HG03469 (cell line): ENCODE data around the gene C8A.

Experiments used
- ATAC-seq: cut with Tn5 transposase; IDR thresholded peaks from one replicate; pipeline ENCODE4 v1.9.1; 2021; ENCODE audit warnings: mild to moderate bottlenecking, moderate library complexity, moderate number of reproducible peaks; ENCODE audit not compliant: unreplicated experiment

Gene C8A

DNA sequence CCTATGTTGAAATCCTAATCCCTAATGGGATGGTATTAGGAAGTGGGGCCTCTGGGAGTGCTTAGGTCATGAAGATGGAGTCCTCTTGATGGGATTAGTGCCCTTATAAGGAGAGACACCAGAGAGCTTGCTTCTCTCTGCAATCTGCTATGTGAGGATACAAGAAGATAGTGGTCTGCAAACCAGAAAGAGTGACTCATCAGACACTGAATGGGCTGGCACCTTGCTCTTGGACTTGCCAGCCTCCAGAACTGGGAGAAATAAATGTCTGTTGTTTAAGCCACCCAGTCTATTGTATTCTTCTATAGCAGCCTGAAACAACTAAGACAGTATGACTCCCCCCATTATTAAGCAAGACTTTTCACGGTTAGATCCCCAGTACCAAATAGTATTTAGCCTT is 67.9 kb downstream of the C8A start:
- no peak for ATAC-seq

DNA sequence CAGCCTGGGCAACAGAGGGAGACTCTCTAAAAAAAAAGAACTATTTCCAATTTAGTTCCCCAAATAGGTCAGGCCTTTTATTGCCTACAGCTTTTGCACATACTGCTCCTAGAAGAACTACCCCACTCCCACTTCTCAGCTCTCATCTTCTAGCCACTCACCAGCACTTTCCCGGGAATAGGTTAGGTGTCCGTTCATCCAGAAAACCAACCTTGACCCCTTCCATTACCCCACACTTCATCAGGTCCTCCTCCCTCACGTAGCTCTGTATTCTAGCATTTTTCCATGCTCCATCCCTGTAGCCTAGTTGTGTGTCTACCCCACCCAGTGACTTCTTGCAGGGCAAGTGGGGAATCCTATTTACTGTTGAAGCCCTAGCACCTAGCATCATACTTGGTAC is 68.6 kb downstream of the C8A start:
- no peak for ATAC-seq

DNA sequence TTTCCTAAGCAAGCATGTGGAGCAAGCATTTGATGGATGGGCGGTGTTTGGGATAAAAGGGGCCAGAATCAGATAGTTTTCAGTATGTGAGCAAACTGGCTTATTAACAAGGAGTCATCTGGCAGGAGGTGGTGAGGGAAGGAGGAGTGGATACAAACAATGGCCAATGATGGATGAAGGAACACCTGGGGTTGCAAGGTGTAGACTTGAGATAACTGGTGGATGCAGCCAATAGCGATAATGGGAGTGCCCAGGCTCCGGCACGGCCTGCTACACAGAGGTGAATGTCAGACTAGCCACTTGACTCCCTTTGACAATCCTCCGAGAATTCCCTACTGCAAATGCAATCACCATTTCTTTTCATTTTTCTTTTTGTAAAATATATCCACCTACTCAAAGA is 69.5 kb downstream of the C8A start:
- no peak for ATAC-seq

DNA sequence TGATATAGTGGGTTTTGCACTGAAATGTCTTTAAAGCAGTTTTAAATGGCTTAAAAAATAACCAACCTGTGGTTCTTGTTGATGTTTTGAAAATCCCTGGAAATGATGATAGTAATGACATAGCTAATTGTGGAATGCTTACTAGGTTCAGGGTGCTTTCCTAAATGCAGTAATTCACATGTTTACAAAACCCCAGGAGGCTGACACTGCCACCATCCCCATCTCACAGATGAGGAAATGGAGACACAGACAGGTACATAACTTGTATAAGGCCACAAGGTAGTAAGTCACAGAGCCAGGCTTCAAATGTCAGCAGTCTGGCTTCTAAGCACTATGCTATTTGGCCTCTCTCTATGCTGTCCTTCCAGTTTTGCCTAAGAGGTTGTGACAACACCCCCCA is 70.6 kb downstream of the C8A start:
- no peak for ATAC-seq

DNA sequence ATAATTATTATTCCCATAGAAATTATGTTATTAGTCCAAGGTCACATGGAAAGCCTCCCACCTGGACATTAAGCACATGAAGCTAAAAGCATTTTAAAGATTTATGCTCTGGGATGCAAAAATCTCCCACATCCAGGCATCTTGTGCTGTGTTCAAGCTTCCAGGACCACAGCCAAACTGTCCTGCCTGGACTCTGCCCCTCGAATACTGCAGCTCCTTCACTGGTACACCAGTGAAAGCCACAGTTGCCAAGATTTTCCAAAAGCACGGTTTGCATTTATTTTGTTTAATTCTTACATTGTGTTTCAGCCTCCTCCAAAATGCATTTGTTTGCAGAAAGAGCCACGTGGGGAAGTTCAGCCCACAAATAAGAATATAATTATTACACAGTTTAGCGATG is 72.6 kb downstream of the C8A start:
- no peak for ATAC-seq

DNA sequence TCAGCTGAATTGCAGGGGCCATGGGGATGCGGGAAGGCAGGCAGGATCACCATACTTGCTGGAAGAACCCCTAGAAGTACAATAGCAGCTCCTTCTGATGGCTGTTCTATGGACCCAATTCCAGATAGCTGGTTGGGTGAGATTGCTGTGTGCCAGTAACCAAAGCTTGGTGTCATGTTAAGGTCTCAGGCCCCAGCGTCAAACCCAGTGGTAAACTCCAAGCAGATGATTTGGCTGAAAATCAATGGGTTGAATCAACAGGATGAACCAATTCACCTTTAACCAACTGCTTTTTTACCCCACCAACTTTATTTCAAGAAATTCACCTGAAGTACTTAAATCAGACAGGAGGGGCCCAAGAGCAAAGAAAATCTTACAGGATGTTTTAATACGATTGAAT is 73.4 kb downstream of the C8A start:
- ATAC-seq, result no peak

DNA sequence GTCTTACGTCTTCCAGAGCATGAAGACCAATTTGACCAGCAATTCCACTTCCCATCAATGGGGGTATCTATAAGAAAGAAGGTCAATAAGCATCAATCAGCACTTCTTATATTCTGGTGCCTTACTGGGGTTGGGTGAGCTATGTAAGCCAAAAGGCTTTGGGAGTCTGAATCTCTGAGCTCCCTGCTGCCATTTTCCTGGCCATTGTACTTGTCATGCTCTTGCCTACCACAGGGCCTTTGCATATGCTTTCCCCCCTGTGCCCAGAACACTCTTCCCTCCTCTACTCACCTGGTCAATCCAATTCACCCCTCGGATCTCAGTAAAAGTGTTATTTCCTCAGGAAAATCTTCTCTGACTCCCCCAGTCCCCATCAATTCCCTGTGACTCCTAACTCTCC is 74.9 kb downstream of the C8A start:
- ATAC-seq, result no peak

DNA sequence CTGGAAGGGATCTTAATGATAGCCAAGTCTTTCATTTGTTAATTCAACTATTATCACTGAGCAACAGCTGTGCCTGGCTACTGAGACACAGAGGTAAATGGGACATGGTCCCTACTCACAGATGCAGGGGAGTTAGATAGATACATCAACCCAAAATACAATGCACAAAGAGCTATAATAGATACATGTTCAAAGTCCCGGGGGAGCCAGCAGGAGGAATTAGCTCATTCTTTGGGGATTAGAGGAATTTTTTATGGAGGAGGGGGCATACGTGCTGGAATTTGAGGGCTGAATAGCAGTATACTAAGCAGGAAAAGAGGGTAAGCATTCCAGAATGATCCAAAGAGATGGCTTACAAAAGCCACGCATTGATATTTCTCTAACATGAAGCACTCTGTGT is 76.6 kb downstream of the C8A start:
- no peak for ATAC-seq

DNA sequence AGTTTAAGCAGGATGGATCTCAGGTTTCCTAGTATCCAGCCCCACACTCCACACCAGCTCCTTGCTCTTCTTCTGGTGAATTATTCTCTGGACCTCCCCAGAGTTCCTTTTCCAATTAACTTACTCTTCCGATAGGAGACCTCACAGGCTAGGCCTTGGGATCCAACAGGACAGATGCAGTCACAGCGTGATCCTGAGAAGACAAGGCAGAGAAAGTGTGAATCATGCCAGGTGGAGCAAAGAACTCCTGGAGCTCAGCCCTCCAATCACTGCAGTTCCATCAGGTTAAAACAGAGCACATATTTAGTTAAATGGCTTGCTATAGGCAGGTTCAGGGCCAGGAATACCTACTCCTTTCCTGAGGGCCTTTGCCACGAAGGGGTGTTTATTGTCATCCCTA is 77.1 kb downstream of the C8A start:
- ATAC-seq, result no peak

DNA sequence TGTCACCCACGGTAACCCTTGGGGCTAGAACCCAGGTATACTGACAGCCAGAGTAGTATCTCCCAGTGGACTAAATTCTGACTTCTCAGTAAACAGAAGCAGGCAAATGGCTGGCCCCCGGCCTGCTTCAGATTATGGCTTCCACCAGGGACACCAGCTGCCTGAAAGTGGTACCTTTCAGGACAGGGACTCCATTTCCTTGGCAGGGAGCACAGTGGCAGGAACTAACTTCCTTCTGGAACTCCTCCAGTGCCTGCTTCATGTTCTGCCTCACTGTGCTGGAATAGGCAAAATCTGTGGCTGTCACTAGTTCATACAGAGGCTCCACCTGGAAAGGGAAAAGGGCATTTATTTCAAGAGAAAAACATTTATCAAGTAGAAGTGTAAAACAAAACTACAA is 78.6 kb downstream of the C8A start:
- ATAC-seq, result no peak

DNA sequence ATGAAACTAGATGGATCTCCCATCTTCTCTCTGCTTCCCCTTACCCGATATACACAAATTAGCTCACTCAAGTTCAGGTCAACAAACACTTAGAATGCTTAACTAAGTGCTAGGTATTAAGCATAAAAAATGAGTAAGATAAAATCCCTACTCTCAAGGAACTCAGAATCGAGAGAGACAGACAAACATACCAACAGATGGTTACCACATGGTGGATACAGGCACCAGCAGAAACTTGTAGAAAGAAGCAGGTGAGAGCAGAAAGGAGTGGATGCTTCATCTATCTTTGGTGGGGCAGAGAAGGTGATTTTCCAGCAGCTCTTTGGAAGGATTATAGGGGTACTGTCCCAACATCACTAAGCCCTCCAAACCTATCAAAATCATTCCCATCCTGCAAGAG is 79.0 kb downstream of the C8A start:
- ATAC-seq, result no peak

DNA sequence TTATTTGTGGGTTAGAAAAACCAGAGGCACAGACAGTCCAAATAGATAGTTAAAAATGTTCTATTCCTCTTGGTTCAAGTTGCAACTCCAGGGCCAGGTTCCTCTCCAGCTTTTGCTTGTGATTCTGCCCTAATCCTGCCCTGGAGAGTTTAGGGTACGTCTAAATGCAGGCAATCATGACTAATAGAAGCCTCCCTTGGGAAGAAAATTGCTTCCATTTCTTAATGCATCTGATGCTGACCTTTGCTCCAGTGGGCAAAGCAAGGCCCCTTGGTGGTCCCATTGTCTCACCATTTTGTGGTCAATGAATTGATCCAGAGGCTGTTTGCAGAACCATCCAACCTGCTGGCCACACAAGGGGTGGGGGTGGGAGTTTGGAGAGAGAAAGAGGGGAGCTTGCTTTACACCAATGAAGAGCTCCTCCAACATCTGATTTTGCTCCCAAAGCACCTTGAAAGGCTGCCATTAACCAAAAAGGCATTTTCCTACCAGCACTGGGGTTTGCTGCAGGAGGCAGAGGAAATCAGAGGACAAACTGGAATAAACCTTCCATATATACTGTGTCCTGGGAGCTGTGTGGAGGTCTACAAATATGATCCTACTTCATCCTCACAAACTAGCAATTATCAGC is 79.9 kb downstream of the C8A start:
- ATAC-seq, result no peak

DNA sequence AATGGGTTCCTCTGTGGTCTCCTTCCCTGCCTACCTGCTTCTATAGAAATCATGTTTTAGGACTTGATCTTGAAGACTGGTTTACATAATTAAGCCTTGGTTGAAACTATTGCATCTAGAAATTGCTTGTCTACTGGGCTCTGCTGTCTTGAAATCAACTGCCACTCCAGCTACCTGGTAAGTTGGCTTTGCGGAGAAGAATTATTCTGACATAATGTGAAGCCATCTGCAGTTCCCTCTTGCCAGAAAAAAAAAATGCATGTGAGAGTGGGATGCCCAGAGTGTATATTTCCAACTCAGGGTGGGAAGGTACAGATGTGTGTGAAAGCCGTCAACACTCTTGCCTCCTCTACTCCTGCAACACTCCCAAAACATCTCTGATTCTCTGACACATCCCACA is 84.0 kb downstream of the C8A start:
- no peak for ATAC-seq

DNA sequence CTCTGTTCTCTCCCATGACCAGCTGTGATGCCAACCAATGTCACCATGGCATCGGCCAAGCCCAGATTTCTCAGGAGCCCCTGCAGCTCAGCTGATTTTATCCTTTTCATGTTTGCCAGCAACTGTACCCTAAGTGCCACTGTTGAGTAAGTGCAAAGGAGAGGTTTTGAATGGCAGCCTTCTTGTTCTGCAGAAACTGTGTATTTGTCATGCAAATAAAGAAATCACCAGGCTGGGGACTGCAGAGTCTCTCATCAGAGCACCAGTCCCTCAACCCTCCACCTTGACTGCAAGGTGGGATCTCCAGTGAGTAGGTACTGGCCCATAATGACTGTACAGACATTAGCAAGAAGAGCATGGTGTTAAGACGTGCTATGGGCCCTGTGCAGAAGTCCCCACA is 84.6 kb downstream of the C8A start:
- ATAC-seq, result no peak

DNA sequence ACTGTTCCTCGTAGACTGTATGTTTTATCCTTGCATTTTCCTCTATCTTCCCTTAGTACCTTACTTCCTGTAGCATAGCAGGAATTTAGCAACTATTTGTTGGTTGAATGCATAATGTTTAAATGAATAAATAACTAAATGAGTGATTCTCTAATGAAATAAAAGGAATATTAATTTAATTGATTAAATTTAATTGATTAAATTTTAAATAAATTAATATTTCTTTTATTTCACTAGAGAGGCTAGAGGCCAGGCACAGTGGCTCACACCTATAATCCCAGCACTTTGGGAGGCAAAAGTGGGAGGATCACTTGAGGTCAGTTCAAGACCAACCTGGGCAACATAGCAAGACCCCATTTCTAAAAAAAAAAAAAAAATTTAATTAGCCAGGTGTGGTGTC is 85.4 kb downstream of the C8A start:
- ATAC-seq, result no peak

DNA sequence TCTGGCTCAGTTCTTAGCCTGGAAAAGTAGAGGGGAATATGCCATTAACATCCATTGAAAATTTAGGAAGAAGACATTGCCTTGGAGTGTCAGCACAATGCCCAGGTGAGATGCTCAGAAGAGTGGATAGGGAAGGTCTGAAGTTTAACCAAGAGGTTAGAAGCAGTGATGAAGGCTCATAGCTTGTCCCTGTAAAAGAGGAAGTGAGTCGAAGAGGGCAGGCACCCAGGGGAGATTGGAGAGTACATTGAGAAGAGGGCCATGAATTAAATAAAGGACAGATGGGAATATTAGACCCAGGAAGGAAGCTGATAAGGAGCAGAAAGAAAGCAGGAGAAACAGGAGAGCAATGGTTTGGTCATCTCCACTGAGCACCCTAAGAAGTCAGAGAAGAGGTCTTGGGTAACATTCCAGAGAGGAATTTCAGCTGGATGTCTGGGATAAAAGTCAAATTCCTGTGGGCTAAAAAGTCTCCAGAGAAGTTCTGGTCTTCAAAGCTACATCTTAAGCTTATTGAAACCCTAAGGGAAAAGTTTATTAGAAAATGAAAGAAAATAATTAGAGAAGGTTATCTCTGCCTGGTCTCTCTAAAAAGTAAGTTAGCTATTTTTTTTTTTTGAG is 93.9 kb downstream of the C8A start:
- ATAC-seq, result no peak

DNA sequence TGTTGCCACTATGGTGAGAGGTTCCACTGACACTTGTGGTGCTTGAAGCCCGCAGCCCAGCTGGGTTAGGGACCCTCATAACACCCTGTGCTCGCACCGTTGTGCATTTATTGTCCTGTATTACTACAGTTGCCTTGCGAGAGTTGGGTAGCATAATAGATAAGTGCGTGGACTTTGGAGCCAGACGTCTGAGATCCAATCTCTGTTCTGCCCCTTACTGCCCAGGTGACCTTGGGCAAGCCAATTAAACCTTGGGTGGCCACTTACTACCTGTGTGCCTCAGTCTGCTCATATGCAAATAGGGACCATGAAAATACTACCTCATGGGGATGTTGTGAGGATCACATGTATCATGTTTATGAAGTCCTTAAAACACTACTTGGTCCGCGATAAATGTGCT is 97.9 kb downstream of the C8A start:
- no peak for ATAC-seq

DNA sequence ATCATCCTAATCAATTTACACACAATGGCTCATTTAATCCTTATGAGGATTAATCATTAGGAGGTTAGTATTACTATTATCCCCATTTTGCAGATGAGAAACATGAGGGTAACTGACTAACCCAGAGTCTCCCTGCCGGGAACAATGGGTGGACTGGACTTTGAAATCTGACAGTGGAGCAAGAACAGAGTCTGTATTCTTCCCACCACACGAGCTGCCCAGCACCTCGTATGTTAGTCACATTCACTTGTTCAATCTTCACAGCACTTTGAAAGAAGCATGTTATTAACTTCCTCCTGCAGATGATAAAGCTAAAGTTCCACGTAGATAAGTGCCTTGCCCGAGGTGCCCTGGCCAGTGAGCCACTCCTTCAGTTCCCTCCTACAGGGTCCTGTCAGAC is 98.8 kb downstream of the C8A start:
- no peak for ATAC-seq

DNA sequence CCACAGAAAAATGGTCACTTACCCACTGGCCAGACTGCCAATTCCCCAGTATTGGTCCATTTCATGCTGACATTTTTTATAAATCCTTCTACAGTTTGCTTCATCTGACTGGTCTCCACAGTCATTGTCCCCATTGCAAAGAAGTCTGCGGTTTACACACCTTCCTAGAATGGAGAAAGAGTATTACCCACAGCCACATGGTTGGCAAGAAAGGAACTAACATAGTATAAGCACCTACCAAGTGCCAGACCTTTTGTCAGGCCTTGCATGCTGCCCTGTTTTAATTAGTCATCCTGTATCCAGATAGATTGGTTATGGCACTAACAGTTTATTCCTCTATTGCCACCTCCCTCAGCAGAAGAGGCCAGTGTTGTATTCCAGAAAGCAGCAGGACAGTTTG is 100.1 kb downstream of the C8A start:
- no peak for ATAC-seq

DNA sequence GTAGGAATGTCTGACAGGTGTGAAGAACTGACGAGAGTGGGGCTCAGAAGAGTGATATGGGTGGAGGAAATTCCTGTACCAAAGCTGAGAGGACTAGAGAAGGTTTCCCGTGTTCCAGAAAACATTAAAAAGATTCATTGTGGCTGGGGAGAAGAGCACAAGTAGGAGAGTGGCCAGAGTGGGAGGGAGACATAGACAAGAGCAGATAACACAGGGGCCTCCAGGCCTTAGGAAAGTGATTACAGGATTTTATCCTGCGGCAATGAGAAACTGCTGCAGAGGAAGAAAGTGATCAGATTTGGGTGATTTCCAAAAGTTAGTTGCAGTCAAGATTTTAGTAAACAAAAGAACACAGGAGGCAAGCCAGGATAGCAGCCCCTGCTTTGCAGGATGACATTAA is 103.3 kb downstream of the C8A start:
- ATAC-seq, result no peak

DNA sequence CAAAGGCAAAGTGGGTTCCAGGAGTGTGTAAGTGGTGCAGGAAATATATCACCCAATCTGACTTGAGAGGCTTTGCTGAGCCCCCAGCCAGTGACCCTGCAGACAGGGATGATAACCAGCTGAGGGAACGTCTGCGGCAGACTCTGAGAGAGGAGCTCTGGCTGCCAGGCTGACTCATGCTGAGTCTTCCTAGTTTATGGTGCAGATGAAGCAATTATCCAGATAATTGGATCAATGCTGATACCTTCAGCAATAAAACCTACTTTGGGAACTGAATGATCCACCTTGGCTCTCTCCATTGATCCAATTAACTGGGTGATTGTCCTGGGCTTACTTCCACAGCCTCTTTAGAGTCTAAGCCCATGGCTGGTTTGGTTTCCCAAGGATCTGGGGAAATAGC is 103.9 kb downstream of the C8A start:
- no peak for ATAC-seq

DNA sequence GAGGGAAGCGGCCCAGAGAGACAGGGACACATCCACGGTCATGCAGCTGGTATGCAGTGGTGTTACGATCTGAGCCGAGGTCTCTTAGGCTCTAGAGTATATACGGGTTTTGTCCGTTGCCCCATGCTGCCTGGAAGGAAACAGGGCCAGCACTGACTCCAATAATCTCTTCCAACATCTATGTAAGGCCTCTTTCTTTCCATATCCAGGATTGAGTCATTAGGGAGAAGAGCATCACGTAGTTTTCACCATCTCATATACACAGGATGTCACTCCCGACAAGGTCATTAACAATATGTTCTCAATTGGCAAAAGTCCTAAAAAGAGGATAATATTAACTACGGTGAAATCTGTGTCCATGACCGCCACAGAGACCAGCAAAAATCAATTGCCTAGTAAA is 106.8 kb downstream of the C8A start:
- ATAC-seq, result no peak

DNA sequence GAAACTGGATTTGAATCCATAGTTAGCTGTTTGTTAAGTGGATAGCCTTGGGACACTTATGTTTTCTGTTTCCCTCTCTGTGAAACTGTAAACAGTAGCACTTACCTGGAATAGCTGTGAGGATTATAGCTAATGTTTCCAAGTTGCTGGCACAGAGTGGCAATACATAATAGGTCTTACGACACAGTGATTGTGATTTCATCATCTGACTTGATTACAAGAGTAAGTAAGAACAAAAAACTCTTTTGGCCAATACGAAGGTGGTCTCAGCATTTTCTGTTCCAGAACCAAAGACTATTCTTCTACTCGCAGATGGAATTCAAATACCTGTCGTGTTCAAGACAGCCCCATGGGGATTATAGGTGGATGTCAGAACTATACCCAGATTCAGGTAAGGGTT is 109.1 kb downstream of the C8A start:
- ATAC-seq, result no peak
